Liver (tissue), 9 donors: Measurements from ENCODE around the gene ZNF423. TPM values are rescaled to one million over a fixed set of nuclear protein-coding genes. Genes with fewer than 3 reads are reported as not detected.

Experiments used
- DNase-seq: peaks from one replicate; pipeline ENCODE4 v3.0.0-alpha.2; 2017; ENCODE audit warnings: low spot score
- H3K27ac ChIP-seq, 2 donors: one replicate each; pipeline ENCODE4 v1.7.0; 2013; ENCODE audit warnings: inconsistent platforms in 2 of 2, low read length in 2 of 2, control low read depth in 1 of 2, low read depth in 1 of 2, mild to moderate bottlenecking in 1 of 2
- H3K27me3 ChIP-seq, 4 donors: one replicate each; pipeline versions ENCODE4 v1.6.1 to v1.7.0; 2013; ENCODE audit warnings: low read length in 3 of 4, inconsistent platforms in 1 of 4, mild to moderate bottlenecking in 1 of 4, moderate library complexity in 1 of 4; ENCODE audit not compliant: control insufficient read depth in 4 of 4, insufficient read depth in 4 of 4
- H3K36me3 ChIP-seq, 4 donors: one replicate each; pipeline versions ENCODE4 v1.6.1 to v1.7.0; 2013; ENCODE audit warnings: low read length in 3 of 4, mild to moderate bottlenecking in 3 of 4, low read depth in 1 of 4, moderate library complexity in 1 of 4; ENCODE audit not compliant: control insufficient read depth in 4 of 4, insufficient read depth in 3 of 4
- H3K4me1 ChIP-seq, 4 donors: one replicate each; pipeline versions ENCODE4 v1.6.1 to v1.7.0; 2013; ENCODE audit warnings: low read length in 3 of 4, mild to moderate bottlenecking in 3 of 4, moderate library complexity in 1 of 4; ENCODE audit not compliant: control insufficient read depth in 4 of 4, insufficient read depth in 4 of 4
- H3K4me3 ChIP-seq, 3 donors: one replicate each; pipeline versions ENCODE4 v1.6.1 to v1.7.0; 2013; ENCODE audit warnings: low read length in 3 of 3, control low read depth in 1 of 3, low read depth in 1 of 3, mild to moderate bottlenecking in 1 of 3
- H3K9ac ChIP-seq, 2 donors: one replicate each; pipeline ENCODE4 v1.7.0; 2013; ENCODE audit warnings: low read length in 2 of 2, mild to moderate bottlenecking in 2 of 2, moderate library complexity in 2 of 2, control low read depth in 1 of 2, low read depth in 1 of 2
- H3K9me3 ChIP-seq, 4 donors: one replicate each; pipeline versions ENCODE4 v1.6.1 to v1.7.0; 2013; ENCODE audit warnings: low read length in 3 of 4; ENCODE audit not compliant: control insufficient read depth in 4 of 4
- ATF3 ChIP-seq: IDR thresholded peaks from 2 replicates; pipeline ENCODE4 v1.6.1; 2016; ENCODE audit warnings: antibody characterized with exemption
- CTCF ChIP-seq: fragments of 150-350 bp; IDR thresholded peaks from 2 replicates; pipeline ENCODE4 v1.5.1; 2017; ENCODE audit warnings: improper control_type of control experiment, low read depth, low read length; ENCODE audit not compliant: missing input control
- EGR1 ChIP-seq, 2 donors: IDR thresholded peaks; 2 replicates each; pipeline ENCODE4 v1.6.1; 2016 to 2018; ENCODE audit warnings: antibody characterized with exemption in 2 of 2, low read depth in 2 of 2
- FOXA1 ChIP-seq: IDR thresholded peaks from 2 replicates; pipeline ENCODE4 v1.6.1; 2016; ENCODE audit warnings: antibody characterized with exemption
- FOXA2 ChIP-seq: IDR thresholded peaks from 2 replicates; pipeline ENCODE4 v1.6.1; 2016; ENCODE audit warnings: antibody characterized with exemption
- GABPA ChIP-seq, 2 donors: IDR thresholded peaks in 1 of 2; conservative IDR thresholded peaks in 1 of 2; 2 replicates each; pipeline ENCODE4 v1.6.1; 2016; ENCODE audit warnings: antibody characterized with exemption in 2 of 2, mild to moderate bottlenecking in 1 of 2, moderate library complexity in 1 of 2
- HNF4A ChIP-seq, 2 donors: conservative IDR thresholded peaks; 2 replicates each; pipeline ENCODE4 v1.6.1; 2016; ENCODE audit warnings: antibody characterized with exemption in 2 of 2, mild to moderate bottlenecking in 2 of 2
- HNF4G ChIP-seq: IDR thresholded peaks from 2 replicates; pipeline ENCODE4 v1.6.1; 2016; ENCODE audit warnings: antibody characterized with exemption
- JUND ChIP-seq, 2 donors: IDR thresholded peaks; 2 replicates each; pipeline ENCODE4 v1.6.1; 2016; ENCODE audit warnings: antibody characterized with exemption in 2 of 2
- MAX ChIP-seq: IDR thresholded peaks from 2 replicates; pipeline ENCODE4 v1.6.1; 2016; ENCODE audit warnings: antibody characterized with exemption
- NR2F2 ChIP-seq: IDR thresholded peaks from 2 replicates; pipeline ENCODE4 v1.6.1; 2016; ENCODE audit warnings: antibody characterized with exemption
- RAD21 ChIP-seq, 2 donors: IDR thresholded peaks; 2 replicates each; pipeline ENCODE4 v1.6.1; 2016; ENCODE audit warnings: antibody characterized with exemption in 2 of 2, mild to moderate bottlenecking in 2 of 2
- REST ChIP-seq: IDR thresholded peaks from 2 replicates; pipeline ENCODE4 v1.6.1; 2016; ENCODE audit warnings: antibody characterized with exemption, mild to moderate bottlenecking
- RXRA ChIP-seq, 2 donors: IDR thresholded peaks; 2 replicates each; pipeline ENCODE4 v1.6.1; 2017 to 2018; ENCODE audit warnings: antibody characterized with exemption in 2 of 2, mild to moderate bottlenecking in 1 of 2
- SP1 ChIP-seq: IDR thresholded peaks from 2 replicates; pipeline ENCODE4 v1.6.1; 2018; ENCODE audit warnings: antibody characterized with exemption, mild to moderate bottlenecking
- TAF1 ChIP-seq: conservative IDR thresholded peaks from 2 replicates; pipeline ENCODE4 v1.6.1; 2016; ENCODE audit warnings: antibody characterized with exemption, mild to moderate bottlenecking
- YY1 ChIP-seq: IDR thresholded peaks from 2 replicates; pipeline ENCODE4 v1.6.1; 2016; ENCODE audit warnings: antibody characterized with exemption, mild to moderate bottlenecking
- ZBTB33 ChIP-seq: IDR thresholded peaks from 2 replicates; pipeline ENCODE4 v1.6.1; 2016; ENCODE audit warnings: antibody characterized with exemption
- WGBS: extraction: QIAGEN DNeasy Blood & Tissue Kit; methylation state at CpG from one replicate; pipeline ENCODE4 v1.1.7; 2013; 5-methylcytosine and 5-hydroxymethylcytosine counted together
- polyA plus RNA-seq, 2 donors: library from polyadenylated mRNA; stranded (reverse) in 1 of 2; unstranded in 1 of 2; fragments of 200-250 nt in 1 of 2; fragments of >200 nt in 1 of 2; fragmentation: Nextera tagmentation in 1 of 2; extraction: Ambion mirVana in 1 of 2; gene quantifications; one replicate each; pipeline versions ENCODE4 v1.2.1 to v1.2.3, GENCODE V29; 2013 to 2015
- total RNA-seq, 2 donors: library from RNA; depleted of rRNA; stranded (reverse); fragments of >200 nt; gene quantifications; one replicate each; pipeline ENCODE4 v1.2.3, GENCODE V29; 2014
- donor health status: healthy.
- donor health status: healthy.
- donor health status: healthy.
- donor health status: healthy.
- donor health status: healthy.

The ZNF423 gene
- total and polyA plus RNA-seq, 4 donors: 0.24 to 1.6 (median 0.39) TPM

GRCh38 chr16:49629851-49630250 lies 226.1 kb downstream of the ZNF423 start:
- H3K27me3 ChIP-seq: no peaks in the 10 kb centered on the region
- H3K4me3 ChIP-seq: no peak overlapping the region
- WGBS: 93% methylated on average over 7 of the region's 7 CpGs
- H3K9ac ChIP-seq: no peak overlapping the region
- no peak for TF ChIP-seq ATF3
- TF ChIP-seq RAD21 (IDR thresholded peaks at IDR 0.05): no peak
- no peak for TF ChIP-seq GABPA (IDR thresholded peaks at IDR 0.05 in 1 of 2, conservative IDR thresholded peaks at IDR 0.05 in 1 of 2)
- no peak for TF ChIP-seq ZBTB33
- no peak for TF ChIP-seq RXRA (IDR thresholded peaks at IDR 0.05)
- TF ChIP-seq EGR1 (IDR thresholded peaks at IDR 0.05; ENCODE audit: low read depth in 2 of 2): no peak
- TF ChIP-seq YY1: no peak
- TF ChIP-seq HNF4G: no peak
- no peak for TF ChIP-seq FOXA2
- no peak for TF ChIP-seq REST
- no peaks in the 10 kb centered on the region for H3K36me3 ChIP-seq
- peaks cover 0 to 3% (median 0%) of the 10 kb centered on the region in 4 donors for H3K9me3 ChIP-seq
- no peak overlapping the region for H3K27ac ChIP-seq
- DNase-seq: no peak
- H3K4me1 ChIP-seq: no peaks in the 10 kb centered on the region

GRCh38 chr16:49628148-49628547 lies 227.8 kb downstream of the ZNF423 start:
- Histone ChIP-seq H3K27ac (no peak overlapping the region), H3K36me3 (no peaks in the 10 kb centered on the region), H3K9me3 (peaks cover 0 to 3% (median 0%) of the 10 kb centered on the region in 4 donors), H3K4me1 (no peaks in the 10 kb centered on the region), H3K4me3 (no peak overlapping the region), H3K27me3 (no peaks in the 10 kb centered on the region), H3K9ac (no peak overlapping the region)
- 83% methylated on average over 3 of the region's 3 CpGs for WGBS
- TF ChIP-seq JUND (IDR thresholded peaks at IDR 0.05): no peak
- no peak for TF ChIP-seq HNF4A (conservative IDR thresholded peaks at IDR 0.05)
- TF ChIP-seq FOXA1: no peak
- TF ChIP-seq SP1: no peak
- TF ChIP-seq MAX: no peak
- no peak for TF ChIP-seq GABPA (IDR thresholded peaks at IDR 0.05 in 1 of 2, conservative IDR thresholded peaks at IDR 0.05 in 1 of 2)
- no peak for TF ChIP-seq REST
- no peak for TF ChIP-seq RXRA (IDR thresholded peaks at IDR 0.05)
- no peak for TF ChIP-seq NR2F2
- no peak for TF ChIP-seq TAF1
- no peak for TF ChIP-seq FOXA2
- TF ChIP-seq CTCF: no peak
- no peak for TF ChIP-seq RAD21 (IDR thresholded peaks at IDR 0.05)
- TF ChIP-seq YY1: no peak
- TF ChIP-seq ZBTB33: no peak
- DNase-seq: no peak
